ENCODE results near the gene RTL5.

The RTL5 gene

DNA sequence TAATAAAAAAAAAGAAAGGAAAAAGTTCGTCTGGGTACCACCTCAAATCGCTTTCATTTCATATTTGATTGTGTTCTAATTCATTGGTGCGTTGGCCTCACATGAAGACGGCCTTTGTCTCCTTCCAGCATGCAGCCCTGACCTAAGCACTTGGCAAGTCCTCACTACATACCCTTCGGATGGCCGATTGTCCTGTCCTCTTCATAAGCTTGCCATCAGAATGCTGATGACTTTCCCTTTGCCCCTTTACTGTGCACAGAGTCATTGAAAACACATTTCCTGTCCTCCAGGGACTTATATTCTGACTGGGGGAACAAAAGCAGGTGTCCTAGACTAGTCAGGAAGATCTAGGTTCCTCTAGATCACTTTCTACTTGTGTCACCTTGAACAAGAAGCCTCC, 43.0 kb downstream of the RTL5 start (continued):
- TF ChIP-seq ZC3H10 (CRISPR knock-in tag; IDR thresholded peaks at IDR 0.05) (no peak), TOX (CRISPR knock-in tag; IDR thresholded peaks at IDR 0.05; ENCODE audit: borderline replicate concordance) (no peak), ISL1 (CRISPR knock-in tag; IDR thresholded peaks at IDR 0.05) (no peak), GLIS3 (CRISPR knock-in tag; IDR thresholded peaks at IDR 0.05) (no peak), ZFP30 (CRISPR knock-in tag; IDR thresholded peaks at IDR 0.05) (no peak)

DNA sequence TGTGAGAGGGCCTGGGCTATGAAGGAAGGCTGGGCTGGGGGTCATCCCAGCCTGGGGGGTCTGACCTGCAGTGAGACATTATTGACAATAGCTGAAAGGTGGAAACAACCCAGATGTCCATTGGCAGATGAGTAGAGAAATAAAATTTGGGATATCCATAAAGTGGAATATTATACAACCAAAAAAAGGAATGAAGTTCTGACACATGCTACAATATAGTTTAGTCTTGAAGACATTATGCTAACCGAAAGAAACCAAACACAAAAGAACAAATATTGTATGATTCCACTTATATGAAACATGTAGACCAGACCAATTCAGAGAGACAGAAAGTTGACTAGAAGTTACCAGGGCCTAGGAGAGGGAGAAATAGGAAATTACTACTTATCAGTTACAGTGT, 44.7 kb downstream of the RTL5 start:
- TF ChIP-seq GLIS3 (CRISPR knock-in tag; IDR thresholded peaks at IDR 0.05) = no peak
- TF ChIP-seq BACH2 (CRISPR knock-in tag; IDR thresholded peaks at IDR 0.05; ENCODE audit: borderline replicate concordance) = no peak
- TF ChIP-seq RARB (CRISPR knock-in tag; IDR thresholded peaks at IDR 0.05) = no peak
- TF ChIP-seq ZNF70 (CRISPR knock-in tag; IDR thresholded peaks at IDR 0.05) = no peak
- TF ChIP-seq OSR1 (CRISPR knock-in tag; IDR thresholded peaks at IDR 0.05) = no peak
- no peak for TF ChIP-seq ZFP30 (CRISPR knock-in tag; IDR thresholded peaks at IDR 0.05)
- no peak for TF ChIP-seq CREB5 (CRISPR knock-in tag; IDR thresholded peaks at IDR 0.05; ENCODE audit: low read depth)
- no peak for TF ChIP-seq ESRRG (CRISPR knock-in tag; IDR thresholded peaks at IDR 0.05)
- TF ChIP-seq, protein P1, sequence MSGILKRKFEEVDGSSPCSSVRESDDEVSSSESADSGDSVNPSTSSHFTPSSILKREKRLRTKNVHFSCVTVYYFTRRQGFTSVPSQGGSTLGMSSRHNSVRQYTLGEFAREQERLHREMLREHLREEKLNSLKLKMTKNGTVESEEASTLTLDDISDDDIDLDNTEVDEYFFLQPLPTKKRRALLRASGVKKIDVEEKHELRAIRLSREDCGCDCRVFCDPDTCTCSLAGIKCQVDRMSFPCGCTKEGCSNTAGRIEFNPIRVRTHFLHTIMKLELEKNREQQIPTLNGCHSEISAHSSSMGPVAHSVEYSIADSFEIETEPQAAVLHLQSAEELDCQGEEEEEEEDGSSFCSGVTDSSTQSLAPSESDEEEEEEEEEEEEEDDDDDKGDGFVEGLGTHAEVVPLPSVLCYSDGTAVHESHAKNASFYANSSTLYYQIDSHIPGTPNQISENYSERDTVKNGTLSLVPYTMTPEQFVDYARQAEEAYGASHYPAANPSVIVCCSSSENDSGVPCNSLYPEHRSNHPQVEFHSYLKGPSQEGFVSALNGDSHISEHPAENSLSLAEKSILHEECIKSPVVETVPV (CRISPR knock-in tag; IDR thresholded peaks at IDR 0.05) = no peak
- TF ChIP-seq SNAI2 (CRISPR knock-in tag; IDR thresholded peaks at IDR 0.05) = no peak

GRCh38 chrX:72084114-72084513, 47.6 kb downstream of the RTL5 start:
- TF ChIP-seq SNAI2 (CRISPR knock-in tag; IDR thresholded peaks at IDR 0.05) (no peak), PPARA (CRISPR knock-in tag; IDR thresholded peaks at IDR 0.05; ENCODE audit: borderline replicate concordance) (no peak), GLIS3 (CRISPR knock-in tag; IDR thresholded peaks at IDR 0.05) (no peak), CREB5 (CRISPR knock-in tag; IDR thresholded peaks at IDR 0.05; ENCODE audit: low read depth) (no peak), ESRRG (CRISPR knock-in tag; IDR thresholded peaks at IDR 0.05) (no peak), ZNF70 (CRISPR knock-in tag; IDR thresholded peaks at IDR 0.05) (no peak), ISL1 (CRISPR knock-in tag; IDR thresholded peaks at IDR 0.05) (no peak), BACH2 (CRISPR knock-in tag; IDR thresholded peaks at IDR 0.05; ENCODE audit: borderline replicate concordance) (no peak), ZNF8 (CRISPR knock-in tag; IDR thresholded peaks at IDR 0.05) (no peak), TCF4 (CRISPR knock-in tag; IDR thresholded peaks at IDR 0.05; ENCODE audit: borderline replicate concordance) (no peak)
- ATAC-seq = no peak

More for the DNA sequence above, 44.7 kb downstream of the RTL5 start:
- ATAC-seq = no peak

DNA sequence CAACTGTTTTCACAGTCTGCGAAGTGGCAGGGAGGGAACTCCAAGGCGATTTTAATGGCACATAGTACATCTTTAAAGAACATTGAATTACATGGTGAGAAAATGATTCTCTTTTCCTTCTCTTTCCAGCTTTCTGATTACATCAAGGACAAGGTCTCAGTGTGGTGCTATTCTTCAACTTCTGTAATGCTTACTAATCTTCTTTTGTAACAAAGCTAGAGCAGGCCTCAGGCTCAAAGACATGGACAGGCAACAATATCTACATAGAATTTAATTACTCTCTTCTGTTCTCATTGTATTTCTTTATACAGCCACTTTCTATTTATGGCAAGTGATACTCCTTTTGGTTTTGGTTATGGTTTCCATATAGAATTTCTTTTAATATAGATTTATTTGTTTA, 48.4 kb downstream of the RTL5 start:
- no peak for ATAC-seq
- TF ChIP-seq GLIS3 (CRISPR knock-in tag; IDR thresholded peaks at IDR 0.05) (no peak), ZNF565 (CRISPR knock-in tag; conservative IDR thresholded peaks at IDR 0.05; ENCODE audit: low read depth) (no peak), SNAI2 (CRISPR knock-in tag; IDR thresholded peaks at IDR 0.05) (no peak), TOX (CRISPR knock-in tag; IDR thresholded peaks at IDR 0.05; ENCODE audit: borderline replicate concordance) (no peak), BACH2 (CRISPR knock-in tag; IDR thresholded peaks at IDR 0.05; ENCODE audit: borderline replicate concordance) (no peak), CREB5 (CRISPR knock-in tag; IDR thresholded peaks at IDR 0.05; ENCODE audit: low read depth) (no peak), ZNF8 (CRISPR knock-in tag; IDR thresholded peaks at IDR 0.05) (no peak), CSDC2 (CRISPR knock-in tag; IDR thresholded peaks at IDR 0.05) (no peak), TCF4 (CRISPR knock-in tag; IDR thresholded peaks at IDR 0.05; ENCODE audit: borderline replicate concordance) (no peak), ESRRG (CRISPR knock-in tag; IDR thresholded peaks at IDR 0.05) (no peak), PPARA (CRISPR knock-in tag; IDR thresholded peaks at IDR 0.05; ENCODE audit: borderline replicate concordance) (no peak), ZNF70 (CRISPR knock-in tag; IDR thresholded peaks at IDR 0.05) (no peak), ISL1 (CRISPR knock-in tag; IDR thresholded peaks at IDR 0.05) (no peak), ZC3H10 (CRISPR knock-in tag; IDR thresholded peaks at IDR 0.05) (no peak)
- TF ChIP-seq, protein P2, sequence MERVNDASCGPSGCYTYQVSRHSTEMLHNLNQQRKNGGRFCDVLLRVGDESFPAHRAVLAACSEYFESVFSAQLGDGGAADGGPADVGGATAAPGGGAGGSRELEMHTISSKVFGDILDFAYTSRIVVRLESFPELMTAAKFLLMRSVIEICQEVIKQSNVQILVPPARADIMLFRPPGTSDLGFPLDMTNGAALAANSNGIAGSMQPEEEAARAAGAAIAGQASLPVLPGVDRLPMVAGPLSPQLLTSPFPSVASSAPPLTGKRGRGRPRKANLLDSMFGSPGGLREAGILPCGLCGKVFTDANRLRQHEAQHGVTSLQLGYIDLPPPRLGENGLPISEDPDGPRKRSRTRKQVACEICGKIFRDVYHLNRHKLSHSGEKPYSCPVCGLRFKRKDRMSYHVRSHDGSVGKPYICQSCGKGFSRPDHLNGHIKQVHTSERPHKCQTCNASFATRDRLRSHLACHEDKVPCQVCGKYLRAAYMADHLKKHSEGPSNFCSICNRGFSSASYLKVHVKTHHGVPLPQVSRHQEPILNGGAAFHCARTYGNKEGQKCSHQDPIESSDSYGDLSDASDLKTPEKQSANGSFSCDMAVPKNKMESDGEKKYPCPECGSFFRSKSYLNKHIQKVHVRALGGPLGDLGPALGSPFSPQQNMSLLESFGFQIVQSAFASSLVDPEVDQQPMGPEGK (CRISPR knock-in tag; IDR thresholded peaks at IDR 0.05; ENCODE audit: borderline replicate concordance) = no peak
- TF ChIP-seq, protein P1 (CRISPR knock-in tag; IDR thresholded peaks at IDR 0.05) = no peak
